KMS-11 (cell line): ENCODE results near the gene SPOPL.

Experiments used
- H2AFZ ChIP-seq: fragments of 200-600 bp; sonication (generic); 2 replicates; pipeline ENCODE4 v1.6.1; 2016; ENCODE audit warnings: antibody characterized with exemption, mixed run types, low read depth
- H3K27ac ChIP-seq: fragments of 200-600 bp; sonication (generic); 2 replicates; pipeline ENCODE4 v1.6.1; 2016; ENCODE audit warnings: mild to moderate bottlenecking, mixed run types
- H3K27me3 ChIP-seq: fragments of 200-600 bp; sonication (generic); 2 replicates; pipeline ENCODE4 v1.6.1; 2017; ENCODE audit warnings: mild to moderate bottlenecking, low read depth, mixed run types, moderate library complexity; ENCODE audit not compliant: insufficient read depth
- H3K36me3 ChIP-seq: fragments of 200-600 bp; sonication (generic); 2 replicates; pipeline ENCODE4 v1.6.1; 2017; ENCODE audit warnings: mild to moderate bottlenecking, mixed run types; ENCODE audit not compliant: insufficient read depth
- H3K4me1 ChIP-seq: fragments of 200-600 bp; sonication (generic); 2 replicates; pipeline ENCODE4 v1.6.1; 2016; ENCODE audit warnings: mild to moderate bottlenecking, low read depth, mixed run types; ENCODE audit not compliant: poor library complexity, severe bottlenecking
- H3K4me2 ChIP-seq: fragments of 200-600 bp; sonication (generic); 2 replicates; pipeline ENCODE4 v1.7.0; 2016; ENCODE audit warnings: mild to moderate bottlenecking, mixed run types
- H3K4me3 ChIP-seq: fragments of 200-600 bp; sonication (generic); IDR thresholded peaks from 2 replicates; pipeline ENCODE4 v1.6.1; 2017; ENCODE audit warnings: low read depth, low read length, mixed read lengths; ENCODE audit not compliant: insufficient read depth
- H3K79me2 ChIP-seq: fragments of 200-600 bp; sonication (generic); 2 replicates; pipeline ENCODE4 v1.6.1; 2016; ENCODE audit warnings: low read depth, mixed run types; ENCODE audit not compliant: insufficient read depth
- H3K9ac ChIP-seq: fragments of 200-600 bp; sonication (generic); 2 replicates; pipeline ENCODE4 v1.6.1; 2016; ENCODE audit warnings: mild to moderate bottlenecking, mixed run types
- H4K20me1 ChIP-seq: fragments of 200-600 bp; sonication (generic); 2 replicates; pipeline ENCODE4 v1.6.1; 2016; ENCODE audit warnings: mild to moderate bottlenecking, mixed run types; ENCODE audit not compliant: insufficient read depth
- TF ChIP-seq, protein P1 (sequence below): fragments of 200-600 bp; sonication (generic); conservative IDR thresholded peaks from 2 replicates; pipeline ENCODE4 v1.6.1; 2017; ENCODE audit warnings: low read depth, mild to moderate bottlenecking, antibody characterized with exemption, low read length, moderate library complexity, mixed read lengths

Gene SPOPL

GRCh38 chr2:138531913-138532312 lies 30.3 kb downstream of the SPOPL start:
- Histone ChIP-seq H3K4me1 (peaks cover 26% of the 10 kb centered on the region), H3K27me3 (no peaks in the 10 kb centered on the region), H3K27ac (no peak overlapping the region), H3K4me3 (no peak overlapping the region), H3K79me2 (no peaks in the 10 kb centered on the region; the same call in 1 of the 2 replicates), H3K36me3 (no peaks in the 10 kb centered on the region), H3K4me2 (no peak overlapping the region), H2AFZ (no peak overlapping the region), H4K20me1 (no peaks in the 10 kb centered on the region), H3K9ac (no peak overlapping the region)
- TF ChIP-seq, protein P1, sequence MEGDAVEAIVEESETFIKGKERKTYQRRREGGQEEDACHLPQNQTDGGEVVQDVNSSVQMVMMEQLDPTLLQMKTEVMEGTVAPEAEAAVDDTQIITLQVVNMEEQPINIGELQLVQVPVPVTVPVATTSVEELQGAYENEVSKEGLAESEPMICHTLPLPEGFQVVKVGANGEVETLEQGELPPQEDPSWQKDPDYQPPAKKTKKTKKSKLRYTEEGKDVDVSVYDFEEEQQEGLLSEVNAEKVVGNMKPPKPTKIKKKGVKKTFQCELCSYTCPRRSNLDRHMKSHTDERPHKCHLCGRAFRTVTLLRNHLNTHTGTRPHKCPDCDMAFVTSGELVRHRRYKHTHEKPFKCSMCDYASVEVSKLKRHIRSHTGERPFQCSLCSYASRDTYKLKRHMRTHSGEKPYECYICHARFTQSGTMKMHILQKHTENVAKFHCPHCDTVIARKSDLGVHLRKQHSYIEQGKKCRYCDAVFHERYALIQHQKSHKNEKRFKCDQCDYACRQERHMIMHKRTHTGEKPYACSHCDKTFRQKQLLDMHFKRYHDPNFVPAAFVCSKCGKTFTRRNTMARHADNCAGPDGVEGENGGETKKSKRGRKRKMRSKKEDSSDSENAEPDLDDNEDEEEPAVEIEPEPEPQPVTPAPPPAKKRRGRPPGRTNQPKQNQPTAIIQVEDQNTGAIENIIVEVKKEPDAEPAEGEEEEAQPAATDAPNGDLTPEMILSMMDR, result no peak

- Histone ChIP-seq H3K9ac (no peak overlapping the region), H3K27me3 (no peaks in the 10 kb centered on the region), H2AFZ (no peak overlapping the region), H3K36me3 (no peaks in the 10 kb centered on the region), H4K20me1 (no peaks in the 10 kb centered on the region), H3K27ac (no peak overlapping the region), H3K4me2 (no peak overlapping the region), H3K4me1 (peaks cover 26% of the 10 kb centered on the region), H3K4me3 (no peak overlapping the region), H3K79me2 (no peaks in the 10 kb centered on the region; the same call in 1 of the 2 replicates)
- TF ChIP-seq, protein P1, result no peak
Observed at GRCh38 chr2:138534791-138535190, 33.2 kb downstream of the SPOPL start.

- no peaks in the 10 kb centered on the region for H4K20me1 ChIP-seq
- H3K79me2 ChIP-seq, result no peaks in the 10 kb centered on the region; the same call in 1 of the 2 replicates
- peak overlapping the region; percentile 33; the same call in 1 of the 2 replicates for H3K27ac ChIP-seq
- H3K4me3 ChIP-seq, result no peak overlapping the region
- no peaks in the 10 kb centered on the region for H3K27me3 ChIP-seq
- no peak overlapping the region for H3K9ac ChIP-seq
- H3K4me2 ChIP-seq, result peak overlapping the region; percentile 51; the same call in 1 of the 2 replicates
- peaks cover 26% of the 10 kb centered on the region for H3K4me1 ChIP-seq
- no peaks in the 10 kb centered on the region for H3K36me3 ChIP-seq
- TF ChIP-seq, protein P1, result no peak
- H2AFZ ChIP-seq, result no peak overlapping the region
Observed at GRCh38 chr2:138536302-138536701, 34.7 kb downstream of the SPOPL start.

GRCh38 chr2:138536740-138537139 lies 35.2 kb downstream of the SPOPL start:
- Histone ChIP-seq H4K20me1 (no peaks in the 10 kb centered on the region), H3K79me2 (no peaks in the 10 kb centered on the region; the same call in 1 of the 2 replicates), H3K27me3 (no peaks in the 10 kb centered on the region), H3K36me3 (no peaks in the 10 kb centered on the region), H3K9ac (no peak overlapping the region), H3K4me2 (no peak overlapping the region), H2AFZ (no peak overlapping the region), H3K27ac (peak overlapping the region; percentile 33; the same call in 1 of the 2 replicates), H3K4me1 (peaks cover 26% of the 10 kb centered on the region), H3K4me3 (no peak overlapping the region)
- TF ChIP-seq, protein P1, result no peak
